Neural crest cell (in vitro differentiated cells): ENCODE data around the gene ENO2. TPM values are rescaled to one million over a fixed set of nuclear protein-coding genes. Genes with fewer than 3 reads are reported as not detected.

ENCODE experiments used
- DNase-seq: peaks from one replicate; pipeline ENCODE4 v3.0.0; 2021; ENCODE audit warnings: low read depth, mixed read lengths, low spot score
- H3K27ac Mint-ChIP-seq: one replicate; pipeline ENCODE4 v1.8.0; 2021; ENCODE audit warnings: mild to moderate bottlenecking, mixed read lengths; ENCODE audit not compliant: unreplicated experiment
- H3K27me3 Mint-ChIP-seq: 2 replicates; pipeline ENCODE4 v1.8.0; 2021; ENCODE audit warnings: low read depth, mild to moderate bottlenecking, mixed read lengths
- H3K36me3 Mint-ChIP-seq: 2 replicates; pipeline ENCODE4 v1.8.0; 2021; ENCODE audit warnings: low read depth, mild to moderate bottlenecking, mixed read lengths
- H3K4me1 Mint-ChIP-seq: 2 replicates; pipeline ENCODE4 v1.8.0; 2021; ENCODE audit warnings: mixed read lengths
- H3K4me3 Mint-ChIP-seq: one replicate; pipeline ENCODE4 v1.8.0; 2021; ENCODE audit warnings: mild to moderate bottlenecking, mixed read lengths
- H3K9me3 Mint-ChIP-seq: 2 replicates; pipeline ENCODE4 v1.8.0; 2021; ENCODE audit warnings: mixed read lengths
- CTCF ChIP-seq: fragments of 200-600 bp; sonication (generic); conservative IDR thresholded peaks from 2 replicates; pipeline ENCODE4 v1.5.0; 2021; ENCODE audit warnings: antibody characterized with exemption, mild to moderate bottlenecking
- total RNA-seq: library from RNA; stranded (reverse); gene quantifications from 2 replicates; pipeline ENCODE4 v1.2.1, GENCODE V29; 2021

Gene ENO2
- total RNA-seq, 1 donor from 2014 or later = 68.4 TPM

DNA sequence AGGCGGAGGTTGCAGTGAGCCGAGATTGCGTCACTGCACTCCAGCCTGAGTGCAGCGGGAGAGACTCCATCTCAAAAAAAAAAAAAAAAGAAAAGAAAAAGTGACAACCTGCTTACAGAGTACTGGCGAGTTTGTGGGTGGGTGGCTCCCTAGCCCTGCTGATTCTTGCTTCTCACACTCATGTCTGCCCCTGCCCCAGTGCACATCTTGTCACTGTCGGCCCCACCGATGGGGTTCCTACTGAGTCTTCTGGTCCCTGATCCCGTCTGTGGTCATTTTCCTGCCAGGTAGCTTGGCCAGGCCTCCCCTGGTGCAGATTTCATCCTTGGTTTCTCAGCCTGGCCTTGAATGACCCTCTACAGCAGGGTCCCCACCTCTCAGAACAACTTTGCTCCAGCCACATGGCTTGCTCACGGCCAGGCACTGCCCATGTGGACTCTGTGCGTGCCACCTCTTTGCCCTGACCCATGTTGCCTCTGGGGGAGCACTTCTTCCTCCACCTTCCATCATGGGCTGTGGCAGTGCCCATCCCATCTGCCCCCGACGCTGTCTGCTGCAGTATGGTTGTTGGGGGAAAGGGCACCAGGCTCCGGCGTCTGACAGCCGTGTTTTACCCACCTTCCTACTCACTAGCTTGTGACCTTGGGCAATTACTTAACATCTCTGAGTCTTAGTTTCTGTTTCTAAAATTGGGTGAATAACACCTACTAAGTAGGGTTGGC lies 34.7 kb downstream of the ENO2 start:
- Mint-ChIP-seq H3K36me3 (peaks cover 4% of the 10 kb centered on the region), H3K4me3 (peak overlapping the region; percentile 47), H3K27ac (no peak overlapping the region), H3K9me3 (no peaks in the 10 kb centered on the region), H3K4me1 (peaks cover 36% of the 10 kb centered on the region), H3K27me3 (peaks cover 11% of the 10 kb centered on the region)
- TF ChIP-seq CTCF = no peak
- no peak for DNase-seq

GRCh38 chr12:6950401-6950801 lies 36.0 kb downstream of the ENO2 start:
- no peaks in the 10 kb centered on the region for H3K9me3 Mint-ChIP-seq
- H3K4me3 Mint-ChIP-seq = no peak overlapping the region
- peak overlapping the region; percentile 57 for H3K27ac Mint-ChIP-seq
- H3K4me1 Mint-ChIP-seq = peaks cover 26% of the 10 kb centered on the region
- peaks cover 4% of the 10 kb centered on the region for H3K36me3 Mint-ChIP-seq
- peaks cover 4% of the 10 kb centered on the region for H3K27me3 Mint-ChIP-seq
- no peak for DNase-seq
- peak; percentile 56 for TF ChIP-seq CTCF

DNA sequence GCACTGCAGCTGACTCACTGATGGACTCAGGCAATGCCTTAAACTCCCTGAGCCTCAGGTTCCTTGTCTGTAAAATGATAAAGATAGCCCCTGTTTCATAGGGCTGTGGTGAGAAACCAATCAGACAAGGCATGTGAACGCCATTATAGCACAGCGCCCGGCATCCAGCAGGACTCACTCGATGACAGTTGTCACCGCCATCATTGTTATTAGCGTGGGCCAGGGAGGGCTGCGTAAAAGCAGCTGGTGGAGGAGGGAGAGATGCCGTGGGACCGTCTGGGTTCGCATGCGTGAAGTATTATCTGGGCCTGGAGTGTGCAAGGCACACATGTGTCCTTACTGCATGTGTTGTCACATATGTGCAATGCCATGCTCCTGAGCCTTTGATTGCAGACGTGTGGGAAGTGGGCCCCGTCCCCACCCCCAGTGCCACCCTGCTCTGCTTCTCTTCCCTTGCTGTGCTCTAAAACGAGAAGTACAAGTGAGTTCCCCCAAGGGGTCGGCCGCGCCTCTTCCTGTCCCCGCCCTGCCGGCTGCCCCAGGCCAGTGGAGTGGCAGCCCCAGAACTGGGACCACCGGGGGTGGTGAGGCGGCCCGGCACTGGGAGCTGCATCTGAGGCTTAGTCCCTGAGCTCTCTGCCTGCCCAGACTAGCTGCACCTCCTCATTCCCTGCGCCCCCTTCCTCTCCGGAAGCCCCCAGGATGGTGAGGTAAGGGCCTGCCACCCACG lies 36.6 kb downstream of the ENO2 start, which contains the start of gene PTPN6:
Gene PTPN6 (plus strand): TSS at position 546 of the 730 bp plus-strand sequence. CDS start 157 bp downstream, at position 703.
- peaks cover 4% of the 10 kb centered on the region for H3K27me3 Mint-ChIP-seq
- H3K36me3 Mint-ChIP-seq = peaks cover 4% of the 10 kb centered on the region
- TF ChIP-seq CTCF = no peak
- H3K27ac Mint-ChIP-seq = peak within 1 kb of the TSS; percentile 57
- DNase-seq = no peak
- H3K9me3 Mint-ChIP-seq = no peaks in the 10 kb centered on the region
- H3K4me3 Mint-ChIP-seq = no peak within 1 kb of the TSS
- peaks cover 25% of the 10 kb centered on the region for H3K4me1 Mint-ChIP-seq

DNA sequence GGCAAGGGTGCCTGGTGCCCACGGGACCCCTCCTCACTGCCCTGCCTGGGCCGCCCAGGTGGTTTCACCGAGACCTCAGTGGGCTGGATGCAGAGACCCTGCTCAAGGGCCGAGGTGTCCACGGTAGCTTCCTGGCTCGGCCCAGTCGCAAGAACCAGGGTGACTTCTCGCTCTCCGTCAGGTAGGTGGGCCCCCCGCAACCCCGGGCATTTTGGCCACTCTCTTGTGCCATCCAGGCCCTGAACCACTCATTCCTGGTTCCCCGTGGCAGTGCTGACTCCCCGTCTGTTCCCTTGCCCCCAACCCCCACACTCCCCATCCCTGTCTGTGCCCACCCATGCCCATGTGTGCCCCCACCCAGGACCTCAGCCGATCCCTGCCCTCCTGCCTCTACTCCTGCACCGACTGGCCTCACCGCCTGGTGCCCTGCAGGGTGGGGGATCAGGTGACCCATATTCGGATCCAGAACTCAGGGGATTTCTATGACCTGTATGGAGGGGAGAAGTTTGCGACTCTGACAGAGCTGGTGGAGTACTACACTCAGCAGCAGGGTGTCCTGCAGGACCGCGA lies 37.3 kb downstream of the ENO2 start:
- H3K4me1 Mint-ChIP-seq = peaks cover 24% of the 10 kb centered on the region
- no peak overlapping the region for H3K4me3 Mint-ChIP-seq
- H3K36me3 Mint-ChIP-seq = peaks cover 4% of the 10 kb centered on the region
- H3K27me3 Mint-ChIP-seq = peaks cover 4% of the 10 kb centered on the region
- H3K9me3 Mint-ChIP-seq = no peaks in the 10 kb centered on the region
- no peak for DNase-seq
- H3K27ac Mint-ChIP-seq = no peak overlapping the region
- TF ChIP-seq CTCF = no peak

DNA sequence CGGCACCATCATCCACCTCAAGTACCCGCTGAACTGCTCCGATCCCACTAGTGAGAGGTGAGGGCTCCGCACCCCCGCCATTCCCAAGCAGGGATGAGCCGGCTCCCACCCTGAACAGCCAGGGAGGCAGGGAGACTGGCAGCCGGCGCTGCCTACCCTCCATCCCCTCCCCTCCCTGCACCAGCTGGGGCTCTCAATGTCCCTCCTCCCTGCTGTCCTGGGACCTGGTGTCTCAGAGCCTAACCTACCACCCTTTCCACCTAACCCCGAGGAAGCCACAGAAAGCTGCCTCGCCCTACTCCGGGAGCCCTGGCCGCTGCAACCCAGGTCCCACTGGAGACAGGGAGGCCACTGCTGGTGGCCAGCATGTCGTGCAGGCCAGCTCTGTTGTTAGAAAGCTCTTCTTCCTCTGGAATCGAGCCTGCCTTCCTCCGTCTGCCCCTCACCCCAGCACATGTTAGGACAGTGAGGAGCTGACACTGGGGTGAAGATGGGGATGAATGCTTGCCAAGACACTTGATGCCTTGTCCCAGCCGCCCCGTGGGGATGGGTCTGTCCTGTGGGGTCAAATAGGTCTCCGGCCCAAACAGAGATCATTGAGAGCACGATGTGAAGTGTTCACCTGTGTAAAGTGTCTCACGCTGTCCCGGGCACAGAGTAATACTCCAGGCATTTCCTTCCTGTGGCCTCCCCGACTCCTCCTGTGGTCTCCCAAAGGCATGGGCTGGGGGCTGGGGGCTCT lies 37.9 kb downstream of the ENO2 start:
- H3K36me3 Mint-ChIP-seq = no peaks in the 10 kb centered on the region
- DNase-seq = no peak
- H3K27ac Mint-ChIP-seq = peak overlapping the region; percentile 71
- H3K9me3 Mint-ChIP-seq = no peaks in the 10 kb centered on the region
- no peak for TF ChIP-seq CTCF
- no peaks in the 10 kb centered on the region for H3K27me3 Mint-ChIP-seq
- peaks cover 18% of the 10 kb centered on the region for H3K4me1 Mint-ChIP-seq
- H3K4me3 Mint-ChIP-seq = no peak overlapping the region
